Measurements from ENCODE around the gene PPM1E. TPM values are rescaled to one million over a fixed set of nuclear protein-coding genes. Genes with fewer than 3 reads are reported as not detected.

PPM1E gene
- total RNA-seq, 4 donors from 2014 or later = 0.35 to 0.92 (median 0.44) TPM

DNA sequence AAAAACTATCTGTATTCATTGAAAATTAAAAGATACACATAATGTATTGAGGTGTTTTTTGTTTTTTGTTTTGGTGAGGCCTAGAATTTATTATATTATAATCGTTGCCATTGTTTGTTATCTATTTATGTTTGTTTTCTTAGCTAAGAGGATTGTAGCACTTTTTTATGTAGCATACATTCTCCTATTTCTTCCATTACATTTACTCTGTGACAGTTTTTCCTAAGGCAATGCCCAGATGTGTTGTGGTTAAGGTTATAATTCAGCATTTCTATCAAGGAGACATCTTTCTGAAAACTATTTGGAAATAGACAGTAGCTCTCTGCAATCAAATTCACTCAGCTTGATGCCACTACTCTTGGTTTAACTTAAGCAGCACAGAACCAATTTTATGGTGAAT lies 161.6 kb downstream of the PPM1E start:
- no peaks in the 10 kb centered on the region for H3K4me1 ChIP-seq
- TF ChIP-seq POLR2A (IDR thresholded peaks at IDR 0.05) (no peak), EP300 (IDR thresholded peaks at IDR 0.05) (no peak), POLR2AphosphoS5 (IDR thresholded peaks at IDR 0.05) (no peak)
- TF ChIP-seq, protein P1, sequence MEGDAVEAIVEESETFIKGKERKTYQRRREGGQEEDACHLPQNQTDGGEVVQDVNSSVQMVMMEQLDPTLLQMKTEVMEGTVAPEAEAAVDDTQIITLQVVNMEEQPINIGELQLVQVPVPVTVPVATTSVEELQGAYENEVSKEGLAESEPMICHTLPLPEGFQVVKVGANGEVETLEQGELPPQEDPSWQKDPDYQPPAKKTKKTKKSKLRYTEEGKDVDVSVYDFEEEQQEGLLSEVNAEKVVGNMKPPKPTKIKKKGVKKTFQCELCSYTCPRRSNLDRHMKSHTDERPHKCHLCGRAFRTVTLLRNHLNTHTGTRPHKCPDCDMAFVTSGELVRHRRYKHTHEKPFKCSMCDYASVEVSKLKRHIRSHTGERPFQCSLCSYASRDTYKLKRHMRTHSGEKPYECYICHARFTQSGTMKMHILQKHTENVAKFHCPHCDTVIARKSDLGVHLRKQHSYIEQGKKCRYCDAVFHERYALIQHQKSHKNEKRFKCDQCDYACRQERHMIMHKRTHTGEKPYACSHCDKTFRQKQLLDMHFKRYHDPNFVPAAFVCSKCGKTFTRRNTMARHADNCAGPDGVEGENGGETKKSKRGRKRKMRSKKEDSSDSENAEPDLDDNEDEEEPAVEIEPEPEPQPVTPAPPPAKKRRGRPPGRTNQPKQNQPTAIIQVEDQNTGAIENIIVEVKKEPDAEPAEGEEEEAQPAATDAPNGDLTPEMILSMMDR (IDR thresholded peaks at IDR 0.05) = no peak
- ATAC-seq = no peak

DNA sequence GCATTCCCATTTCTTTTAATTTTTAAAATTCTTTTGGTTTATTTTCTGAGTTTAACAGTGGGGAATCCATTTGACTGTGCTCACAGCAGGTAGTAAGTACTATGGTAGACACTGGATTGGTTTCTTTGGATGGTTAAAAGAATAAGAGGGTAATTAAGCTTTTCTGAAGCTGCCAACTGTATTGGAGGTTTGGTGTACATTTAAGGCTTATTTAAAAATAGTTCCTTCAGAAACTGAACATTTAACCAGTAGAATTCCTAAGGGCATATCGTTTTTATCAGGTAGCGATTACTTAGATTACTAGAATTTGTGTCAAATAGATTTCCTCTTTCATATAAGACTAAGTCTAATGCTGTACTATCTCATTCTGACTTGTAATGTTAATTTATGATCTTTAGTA lies 162.4 kb downstream of the PPM1E start:
- peaks cover 22% of the 10 kb centered on the region for H3K27me3 ChIP-seq
- no peak for TF ChIP-seq POLR2A (IDR thresholded peaks at IDR 0.05)
- no peak for TF ChIP-seq EP300 (IDR thresholded peaks at IDR 0.05)
- TF ChIP-seq POLR2AphosphoS5 (IDR thresholded peaks at IDR 0.05) = no peak
- TF ChIP-seq, protein P1 (IDR thresholded peaks at IDR 0.05) = no peak
- no peak for ATAC-seq
- WGBS, 2 donors (ENCODE audit: low coverage in 1 of 2) = 68 to 84% methylated on average over 2 of the region's 2 CpGs
- H3K36me3 ChIP-seq = no peaks in the 10 kb centered on the region
- H3K4me3 ChIP-seq = no peak overlapping the region
- H3K27ac ChIP-seq = no peak overlapping the region
- peaks cover 0 to under 1% (median 0%) of the 10 kb centered on the region in 3 donors for H3K9me3 ChIP-seq
- no peaks in the 10 kb centered on the region for H3K4me1 ChIP-seq

More for the DNA sequence above, 161.6 kb downstream of the PPM1E start:
- Histone ChIP-seq H3K36me3 (no peaks in the 10 kb centered on the region), H3K27ac (no peak overlapping the region), H3K27me3 (peaks cover 22% of the 10 kb centered on the region), H3K4me3 (no peak overlapping the region), H3K9me3 (peaks cover 0 to 9% (median 0%) of the 10 kb centered on the region in 3 donors)
- WGBS, 2 donors (ENCODE audit: low coverage in 1 of 2) = 92 to 95% methylated on average over 1 of the region's 1 CpG

DNA sequence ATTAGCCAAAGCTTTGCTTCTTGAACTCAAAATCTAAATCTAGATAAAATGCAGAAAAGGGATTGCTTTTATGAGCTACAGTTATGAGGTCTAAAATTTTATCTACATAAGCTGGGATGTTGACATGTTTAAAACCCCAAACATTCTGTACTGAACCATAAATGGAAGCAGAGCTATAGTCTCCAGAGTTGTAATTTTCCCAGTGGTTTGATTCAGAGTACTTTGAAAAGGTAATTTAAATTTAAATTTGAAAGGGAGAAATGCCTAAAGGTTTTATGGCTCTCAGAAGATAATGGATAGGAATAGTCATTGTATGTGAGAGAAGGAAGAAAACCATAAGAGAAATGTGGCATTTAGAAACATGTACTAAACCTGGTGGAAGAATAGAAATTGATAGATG lies 163.2 kb downstream of the PPM1E start:
- H3K27me3 ChIP-seq = peaks cover 22% of the 10 kb centered on the region
- H3K4me1 ChIP-seq = no peaks in the 10 kb centered on the region
- no peaks in the 10 kb centered on the region for H3K9me3 ChIP-seq
- no peak overlapping the region for H3K27ac ChIP-seq
- H3K36me3 ChIP-seq = no peaks in the 10 kb centered on the region
- TF ChIP-seq, protein P1 (IDR thresholded peaks at IDR 0.05) = no peak
- H3K4me3 ChIP-seq = no peak overlapping the region
- ATAC-seq = no peak

DNA sequence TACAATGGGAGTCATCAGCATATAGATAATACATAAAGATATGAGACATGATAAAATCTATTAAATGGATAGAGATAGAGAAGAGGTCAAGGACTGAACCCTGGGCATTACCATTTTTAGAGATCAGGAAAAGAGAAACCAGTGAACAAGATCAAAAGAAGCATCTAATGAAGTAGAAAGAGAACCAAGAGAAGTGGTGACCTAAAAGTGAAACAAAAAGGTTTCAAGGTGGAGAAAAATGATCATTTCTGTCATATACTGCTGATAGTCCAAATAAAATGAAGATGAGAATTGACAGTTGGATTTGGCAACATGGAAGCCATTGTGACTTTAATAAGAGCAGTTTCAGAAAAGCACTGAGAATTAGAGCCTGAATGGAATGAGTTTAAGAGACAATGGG lies 165.1 kb downstream of the PPM1E start:
- ATAC-seq = no peak
- H3K4me1 ChIP-seq = no peaks in the 10 kb centered on the region
- TF ChIP-seq EP300 (IDR thresholded peaks at IDR 0.05) (no peak), POLR2A (IDR thresholded peaks at IDR 0.05) (no peak), POLR2AphosphoS5 (IDR thresholded peaks at IDR 0.05) (no peak)
- TF ChIP-seq, protein P1 (IDR thresholded peaks at IDR 0.05) = no peak
- no peak overlapping the region for H3K27ac ChIP-seq
- no peak overlapping the region for H3K4me3 ChIP-seq
- H3K27me3 ChIP-seq = peaks cover 17% of the 10 kb centered on the region
- H3K9me3 ChIP-seq = no peaks in the 10 kb centered on the region
- no peaks in the 10 kb centered on the region for H3K36me3 ChIP-seq

DNA sequence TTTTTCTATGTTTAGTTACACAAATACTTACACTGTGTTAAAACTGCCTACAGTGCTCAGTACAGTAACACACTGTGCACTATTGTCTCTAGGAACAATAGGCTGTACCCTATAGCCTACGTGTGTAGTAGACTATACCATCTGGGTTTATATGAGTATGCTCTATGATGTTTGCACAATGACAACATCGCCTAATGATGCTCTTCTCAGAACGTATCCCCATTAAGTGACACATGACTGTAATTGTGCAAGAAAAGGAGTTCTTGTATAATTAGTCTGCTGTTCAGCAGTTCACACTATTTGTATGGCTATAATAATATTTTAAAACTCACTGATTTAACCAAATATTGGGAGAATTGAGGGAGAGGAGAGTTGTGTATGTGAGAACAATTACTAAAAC lies 177.3 kb downstream of the PPM1E start:
- Histone ChIP-seq H3K27me3 (no peaks in the 10 kb centered on the region), H3K27ac (no peak overlapping the region), H3K4me1 (no peaks in the 10 kb centered on the region), H3K4me3 (no peak overlapping the region), H3K36me3 (no peaks in the 10 kb centered on the region), H3K9me3 (no peaks in the 10 kb centered on the region)
- 86 to 90% methylated on average over 3 of the region's 3 CpGs for WGBS, 2 donors (ENCODE audit: low coverage in 1 of 2)
- TF ChIP-seq POLR2A (IDR thresholded peaks at IDR 0.05) (no peak), EP300 (IDR thresholded peaks at IDR 0.05) (no peak), POLR2AphosphoS5 (IDR thresholded peaks at IDR 0.05) (no peak)
- TF ChIP-seq, protein P1 (IDR thresholded peaks at IDR 0.05) = no peak
- ATAC-seq = no peak
